ENCODE measurements around the gene LYPD4.

The LYPD4 gene

GRCh38 chr19:41872775-41873647 is 28.5 kb upstream of the LYPD4 start:
- DNase-seq (ENCODE audit: low spot score), result peak; percentile 68

DNA sequence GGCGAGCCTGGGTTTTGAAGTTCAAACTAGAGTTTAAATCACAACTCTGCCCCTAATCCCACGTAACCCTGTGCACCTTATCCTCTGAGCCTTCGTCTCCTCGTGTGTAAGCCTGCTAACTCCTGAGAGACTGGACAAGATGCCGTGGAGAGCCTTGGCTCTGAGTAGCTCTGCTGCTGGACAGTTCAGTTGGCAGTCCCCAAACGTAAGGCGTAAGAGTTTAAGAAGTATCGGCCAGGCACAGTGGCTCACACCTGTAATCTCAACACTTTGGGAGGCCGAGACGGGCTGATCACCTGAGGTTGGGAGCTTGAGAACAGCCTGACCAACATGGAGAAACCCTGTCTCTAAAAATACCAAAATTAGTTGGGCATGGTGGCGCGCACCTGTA is 27.9 kb upstream of the LYPD4 start:
- DNase-seq (ENCODE audit: low spot score), result no peak

GRCh38 chr19:41871573-41872383 is 27.3 kb upstream of the LYPD4 start:
- peak; percentile 52 for DNase-seq (ENCODE audit: low spot score)

GRCh38 chr19:41870401-41870873 is 26.0 kb upstream of the LYPD4 start:
- DNase-seq (ENCODE audit: low spot score), result no peak

DNA sequence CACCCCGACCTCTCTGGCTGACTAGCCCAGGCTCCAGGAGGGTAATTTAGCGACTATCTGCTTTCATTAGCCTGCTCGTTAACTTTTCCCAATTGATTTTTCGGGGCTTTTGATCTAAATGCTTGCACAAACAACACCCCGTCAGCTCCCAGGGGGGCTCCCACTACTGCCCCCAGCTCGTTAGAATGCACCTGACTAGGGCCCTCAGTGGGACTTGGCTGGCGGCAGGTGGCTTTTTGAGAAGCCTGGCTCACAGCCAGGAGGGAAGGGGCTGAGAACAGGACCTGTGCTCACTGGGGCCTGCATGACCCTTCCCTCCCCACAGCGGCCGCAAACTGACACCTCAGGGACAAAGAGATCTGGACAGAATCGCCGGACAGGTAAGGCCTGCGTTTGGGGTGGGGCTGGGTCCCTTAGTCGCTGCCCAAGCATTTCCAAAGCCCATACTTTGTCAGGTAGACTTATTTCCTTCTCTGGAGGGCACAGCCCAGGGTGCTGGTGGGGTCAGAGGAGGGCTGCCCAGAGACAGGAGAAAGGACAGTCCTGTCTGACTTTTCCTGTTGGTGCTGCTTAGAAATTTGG is 25.0 kb upstream of the LYPD4 start:
- DNase-seq (ENCODE audit: low spot score), result no peak

- no peak for DNase-seq (ENCODE audit: low spot score)
Measured at GRCh38 chr19:41868989-41869300, 24.5 kb upstream of the LYPD4 start.

DNA sequence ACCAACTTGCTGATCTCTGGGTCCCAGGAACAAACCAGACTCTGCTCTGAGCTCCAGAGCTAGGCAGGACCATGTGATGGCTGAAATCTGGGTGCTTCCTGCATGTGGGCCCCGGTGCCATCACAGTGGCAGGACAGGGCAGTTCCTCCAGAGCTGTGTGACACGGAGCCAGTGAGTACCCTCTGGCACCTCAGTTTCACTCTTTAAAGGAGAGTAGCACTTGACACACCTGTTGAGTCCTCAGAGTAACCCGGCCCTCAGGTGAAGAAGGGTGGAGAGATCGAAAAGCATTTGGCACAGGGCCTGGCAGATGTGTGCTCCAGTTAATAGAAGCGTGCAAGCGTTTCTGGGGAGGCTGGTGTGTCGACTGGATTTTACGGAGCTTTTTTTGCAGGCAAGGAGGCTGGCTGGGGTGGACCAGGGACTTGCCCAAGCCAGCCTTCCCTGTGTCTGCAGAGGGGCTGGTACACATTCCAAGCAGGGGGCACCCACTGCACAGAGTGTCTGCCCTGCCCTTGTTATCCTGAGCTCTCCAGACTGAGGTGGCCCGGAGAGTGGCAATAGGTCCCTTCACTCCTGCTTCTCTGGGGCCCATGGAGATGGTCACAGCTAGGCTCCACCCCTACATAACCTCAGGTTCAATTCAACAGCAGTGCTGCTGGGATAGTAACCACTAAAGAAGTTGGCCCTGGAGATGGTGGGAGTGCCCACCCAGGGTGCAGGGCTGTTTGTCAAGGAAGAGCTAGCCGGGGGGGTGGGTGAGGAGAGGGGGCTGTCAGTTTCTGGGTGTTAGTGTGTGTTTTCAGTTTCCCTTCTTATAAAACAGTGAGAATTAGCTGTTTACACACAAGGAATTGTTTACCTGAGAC is 23.9 kb upstream of the LYPD4 start:
- no peak for DNase-seq (ENCODE audit: low spot score)

DNA sequence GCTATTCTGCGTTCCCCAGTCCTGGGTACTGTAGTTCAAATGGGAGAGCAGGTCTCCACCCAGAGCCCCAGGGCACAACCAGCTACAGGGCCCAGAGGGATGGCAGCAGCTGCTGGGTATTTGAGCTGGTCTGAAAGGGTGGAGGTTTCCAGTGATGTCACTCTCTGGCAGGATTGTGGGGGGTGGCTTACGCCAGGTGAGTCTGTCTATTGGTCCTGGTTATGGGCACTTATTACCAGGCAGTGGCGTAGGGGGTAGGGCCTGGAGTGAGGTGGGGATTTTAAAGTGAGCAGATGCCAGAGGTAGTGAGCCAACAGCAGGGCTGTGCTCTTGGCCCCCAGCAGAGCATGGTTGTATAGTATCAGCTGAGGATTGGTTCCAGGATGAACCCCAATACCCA is 21.8 kb upstream of the LYPD4 start:
- DNase-seq (ENCODE audit: low spot score), result no peak

- no peak for DNase-seq (ENCODE audit: low spot score)
Measured at GRCh38 chr19:41864374-41864773, 19.9 kb upstream of the LYPD4 start.

DNA sequence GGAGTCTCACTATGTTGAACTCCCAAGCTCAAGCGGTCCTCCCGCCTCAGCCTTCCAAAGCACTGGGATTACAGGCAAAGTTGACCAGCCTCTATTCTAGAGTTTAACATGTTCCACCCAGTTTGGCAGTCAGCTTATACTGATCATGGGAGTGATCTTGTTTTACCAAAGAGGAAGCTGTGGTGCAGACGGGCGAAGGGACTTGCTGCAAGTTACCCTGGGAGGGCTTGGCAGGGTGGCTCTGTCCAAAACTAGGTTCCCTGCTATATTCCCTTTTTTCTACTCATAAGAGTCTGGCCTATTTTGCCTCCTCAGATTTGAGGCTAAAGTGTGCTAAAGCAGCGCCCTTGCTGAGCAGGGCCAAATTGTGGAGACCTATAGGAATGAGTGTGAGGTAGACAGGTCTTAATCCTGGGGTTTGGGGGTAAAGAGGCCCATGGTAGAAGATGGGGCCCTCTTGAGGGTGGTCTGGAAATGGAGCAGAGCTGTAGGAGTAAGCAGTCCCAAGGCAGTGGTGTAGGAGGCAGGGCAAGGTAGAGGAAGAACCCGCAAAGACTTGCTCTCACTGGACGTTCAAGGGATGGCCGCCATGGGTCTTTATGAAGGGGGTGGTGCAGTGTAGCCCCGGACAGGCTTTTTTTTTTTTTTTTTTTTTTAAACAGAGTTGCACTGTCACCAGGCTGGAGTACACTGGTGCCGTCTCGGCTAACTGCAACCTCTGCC is 18.9 kb upstream of the LYPD4 start:
- DNase-seq (ENCODE audit: low spot score), result no peak

DNA sequence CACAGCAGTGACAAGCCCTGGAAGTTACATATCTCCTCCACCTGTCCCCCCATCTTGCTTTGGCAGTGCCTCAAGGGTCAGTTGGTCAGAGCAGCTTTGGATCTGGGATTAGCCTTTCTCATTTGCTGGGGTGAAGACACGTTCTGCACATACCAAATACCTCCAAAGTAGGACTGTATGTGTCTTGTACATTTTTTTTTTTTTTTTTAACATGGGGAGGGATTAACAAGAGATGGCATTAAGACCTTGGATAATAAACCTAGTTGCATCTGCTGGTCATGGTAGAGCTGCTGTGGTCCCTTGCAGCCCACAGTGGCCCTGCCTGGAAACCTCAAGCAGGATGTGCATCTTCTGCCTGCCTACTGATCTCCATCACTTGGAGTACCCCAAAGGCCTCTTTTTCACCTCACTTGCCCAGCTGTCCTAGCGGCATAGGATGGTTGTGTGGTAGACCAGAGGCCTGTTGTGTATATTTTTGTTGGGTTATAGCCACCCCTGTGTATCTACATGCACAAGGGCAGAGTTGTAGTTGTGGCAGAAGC is 18.0 kb upstream of the LYPD4 start:
- DNase-seq (ENCODE audit: low spot score), result no peak

DNA sequence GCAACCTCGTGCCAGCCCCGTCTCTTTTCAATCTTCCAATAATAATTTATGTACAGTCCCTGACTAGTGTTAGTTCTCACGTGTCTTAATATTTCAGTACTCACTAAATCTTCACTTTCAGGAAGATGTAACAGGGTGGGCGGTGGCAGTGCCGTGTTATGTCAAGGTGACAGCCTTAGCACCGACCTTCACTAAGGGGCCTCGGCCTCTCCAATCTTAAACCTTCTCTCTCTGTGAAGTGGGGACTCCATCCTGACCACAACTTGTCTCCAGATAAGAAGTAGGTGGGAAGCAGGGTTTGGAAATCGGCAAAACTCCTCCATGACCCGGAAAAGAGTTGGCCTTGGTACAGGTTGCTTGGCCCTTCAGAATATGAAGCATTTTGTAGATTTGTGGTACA is 17.4 kb upstream of the LYPD4 start:
- DNase-seq (ENCODE audit: low spot score), result no peak

GRCh38 chr19:41861116-41861768 is 16.8 kb upstream of the LYPD4 start:
- no peak for DNase-seq (ENCODE audit: low spot score)

DNA sequence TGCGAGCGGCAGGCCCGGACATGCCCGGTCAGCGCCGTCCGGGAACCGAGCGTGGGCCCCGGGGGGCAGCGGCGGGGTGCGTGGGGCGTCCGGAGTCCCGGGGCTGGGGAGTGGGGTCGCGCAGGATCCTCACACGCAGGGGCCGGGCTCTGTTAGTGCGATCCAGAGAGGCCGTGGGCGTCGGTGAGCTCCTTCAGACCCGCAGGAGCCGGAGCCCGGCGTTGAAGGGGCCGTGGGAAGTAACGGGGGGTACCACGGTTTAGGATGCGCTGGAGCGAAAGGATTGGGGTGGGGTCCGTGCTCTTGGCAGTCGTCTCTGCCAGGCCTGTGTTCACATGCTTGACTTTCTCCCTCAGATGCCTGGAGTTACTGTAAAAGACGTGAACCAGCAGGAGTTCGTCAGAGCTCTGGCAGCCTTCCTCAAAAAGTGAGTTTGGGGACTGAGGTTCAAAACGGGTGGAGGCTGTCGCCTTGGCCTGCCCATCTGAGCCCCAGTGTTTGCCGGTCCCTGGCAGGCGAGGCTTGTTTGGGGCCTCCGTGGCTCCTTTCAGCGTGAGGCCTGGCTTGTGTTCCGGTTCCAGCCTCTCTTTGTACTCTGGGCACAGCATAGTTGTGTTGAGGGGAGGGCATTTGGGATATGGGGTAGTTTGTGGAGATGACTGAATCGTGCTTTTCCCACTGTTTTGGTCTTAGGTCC is 16.1 kb upstream of the LYPD4 start:
- DNase-seq (ENCODE audit: low spot score), result no peak

DNA sequence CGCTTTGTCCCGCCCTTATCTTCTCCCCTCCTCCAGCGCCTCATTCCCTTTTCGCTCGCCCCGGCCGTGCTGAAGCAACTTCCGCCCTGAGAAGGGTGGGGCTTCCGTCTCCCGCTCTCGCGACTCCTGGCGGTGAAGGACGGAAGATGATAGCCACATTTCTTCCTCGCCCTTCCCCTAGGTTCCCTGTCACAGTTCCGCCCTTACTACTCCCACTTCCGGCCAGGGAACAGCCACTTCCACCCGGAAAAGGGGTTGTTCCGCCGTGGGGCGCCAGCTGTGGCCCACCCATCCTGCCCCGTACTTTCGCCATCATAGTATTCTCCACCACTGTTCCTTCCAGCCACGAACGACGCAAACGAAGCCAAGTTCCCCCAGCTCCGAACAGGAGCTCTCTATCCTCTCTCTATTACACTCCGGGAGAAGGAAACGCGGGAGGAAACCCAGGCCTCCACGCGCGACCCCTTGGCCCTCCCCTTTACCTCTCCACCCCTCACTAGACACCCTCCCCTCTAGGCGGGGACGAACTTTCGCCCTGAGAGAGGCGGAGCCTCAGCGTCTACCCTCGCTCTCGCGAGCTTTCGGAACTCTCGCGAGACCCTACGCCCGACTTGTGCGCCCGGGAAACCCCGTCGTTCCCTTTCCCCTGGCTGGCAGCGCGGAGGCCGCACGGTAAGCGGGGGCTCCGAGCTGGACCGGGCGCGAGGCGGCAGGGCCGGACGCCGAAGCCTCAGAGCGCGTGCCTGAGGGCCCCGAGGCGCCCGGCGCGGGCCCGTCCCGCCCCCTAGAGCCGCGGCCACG is 15.3 kb upstream of the LYPD4 start, which contains the start of gene RPS19:
TSS of gene RPS19 (plus strand) at position 638 of the 801 bp plus-strand sequence. CDS start 520 bp downstream, outside the sequence.
- DNase-seq (ENCODE audit: low spot score), result peak; percentile 100

GRCh38 chr19:41859213-41859617 is 14.7 kb upstream of the LYPD4 start:
- DNase-seq (ENCODE audit: low spot score), result no peak

- DNase-seq (ENCODE audit: low spot score), result no peak
Measured at GRCh38 chr19:41853768-41854167, 9.3 kb upstream of the LYPD4 start.

DNA sequence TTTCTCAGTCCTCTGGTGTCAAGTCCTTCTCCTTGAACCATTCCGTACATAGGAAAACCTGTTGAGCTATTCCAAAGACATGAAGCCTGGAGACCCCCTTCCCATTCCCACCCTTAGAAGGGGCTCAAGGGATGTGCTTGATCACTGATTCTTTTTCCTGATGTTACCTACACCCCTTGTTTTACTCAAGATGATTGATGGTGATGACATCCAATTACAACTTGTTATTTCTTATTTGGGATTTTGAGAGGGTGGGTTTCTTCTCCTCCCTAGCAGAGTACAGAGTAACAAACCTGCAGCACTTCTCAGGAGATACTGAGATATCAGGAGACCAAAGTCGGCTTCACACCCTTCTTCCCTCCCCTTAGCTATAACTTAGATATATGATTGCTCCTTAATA is 8.9 kb upstream of the LYPD4 start:
- no peak for DNase-seq (ENCODE audit: low spot score)

DNA sequence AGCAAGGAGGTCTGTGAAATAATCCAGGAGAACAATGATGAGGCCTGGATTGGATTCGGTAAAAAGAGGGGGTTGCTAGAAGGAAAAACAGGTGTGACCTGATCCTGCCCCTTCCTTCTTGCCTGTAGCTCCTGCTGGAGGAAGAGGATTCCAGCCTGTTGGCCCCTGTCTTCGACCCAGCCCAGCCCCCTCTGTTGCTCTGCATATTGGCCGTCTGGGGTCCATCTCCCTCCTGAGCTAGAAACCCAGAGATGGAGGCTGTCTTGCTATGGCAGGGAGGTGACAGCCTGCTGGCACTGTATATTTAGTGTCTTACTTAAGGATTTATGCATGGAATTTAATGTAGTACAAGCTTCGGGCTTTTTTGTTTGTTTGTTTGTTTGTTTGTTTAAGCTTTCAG is 7.0 kb upstream of the LYPD4 start:
- no peak for DNase-seq (ENCODE audit: low spot score)
